Natural killer cell (primary cell): Measurements from ENCODE around the gene HSFX3. TPM values are rescaled to one million over a fixed set of nuclear protein-coding genes. Genes with fewer than 3 reads are reported as not detected.
"Not testable (repeated sequence)": the region's sequence is repeated elsewhere in the genome, so short reads cannot be mapped to it uniquely, and the experiment has no call there.

Experiments used
- ATAC-seq, 3 donors: fragments of 150-1000 bp in 2 of 3; fragments of 200-7000 bp in 1 of 3; cut with Tn5 transposase; 1 replicate in 1 of 3; 2 replicates in 2 of 3; pipeline ENCODE4 v1.10.0; 2021; ENCODE audit warnings: mild to moderate bottlenecking in 2 of 3, moderate library complexity in 2 of 3
- DNase-seq, 2 donors: peaks; one replicate each; pipeline versions ENCODE4 v3.0.0 to v3.0.0-alpha.2; 2013 to 2021; ENCODE audit warnings: mixed read lengths in 1 of 2
- H3K27ac ChIP-seq: one replicate; pipeline ENCODE4 v1.5.1; 2013; ENCODE audit warnings: mild to moderate bottlenecking, low read length
- H3K27me3 ChIP-seq: one replicate; pipeline ENCODE4 v1.6.1; 2013; ENCODE audit warnings: low read length; ENCODE audit not compliant: control insufficient read depth, insufficient read depth
- H3K36me3 ChIP-seq: one replicate; pipeline ENCODE4 v1.6.1; 2013; ENCODE audit warnings: low read length; ENCODE audit not compliant: control insufficient read depth, insufficient read depth
- H3K4me1 ChIP-seq: one replicate; pipeline ENCODE4 v1.6.1; 2013; ENCODE audit warnings: low read length; ENCODE audit not compliant: control insufficient read depth, insufficient read depth
- H3K4me3 ChIP-seq: one replicate; pipeline ENCODE4 v1.5.1; 2013; ENCODE audit warnings: low read length
- H3K9me3 ChIP-seq: one replicate; pipeline ENCODE4 v1.6.1; 2013; ENCODE audit warnings: low read length; ENCODE audit not compliant: control insufficient read depth, insufficient read depth
- H3K27ac Mint-ChIP-seq, 2 donors: one replicate each; pipeline ENCODE4 v1.8.0; 2022; ENCODE audit warnings: mild to moderate bottlenecking in 2 of 2, mixed read lengths in 2 of 2, moderate library complexity in 1 of 2
- H3K27me3 Mint-ChIP-seq, 2 donors: one replicate each; pipeline ENCODE4 v1.8.0; 2022; ENCODE audit warnings: low read depth in 2 of 2, mixed read lengths in 2 of 2
- H3K36me3 Mint-ChIP-seq: one replicate; pipeline ENCODE4 v1.8.0; 2022; ENCODE audit warnings: mixed read lengths
- H3K4me1 Mint-ChIP-seq, 2 donors: one replicate each; pipeline ENCODE4 v1.8.0; 2022; ENCODE audit warnings: mixed read lengths in 2 of 2
- H3K4me3 Mint-ChIP-seq: one replicate; pipeline ENCODE4 v1.8.0; 2022; ENCODE audit warnings: mild to moderate bottlenecking, moderate library complexity, mixed read lengths
- H3K9me3 Mint-ChIP-seq, 2 donors: one replicate each; pipeline ENCODE4 v1.8.0; 2022; ENCODE audit warnings: mixed read lengths in 2 of 2
- WGBS: methylation state at CpG from one replicate; pipeline ENCODE4 v1.1.7; 2013; ENCODE audit warnings: missing lambda C conversion rate; ENCODE audit not compliant: insufficient coverage; 5-methylcytosine and 5-hydroxymethylcytosine counted together
- intact Hi-C: fragments of 100-400 bp; cut with micrococcal nuclease; formaldehyde crosslinking; loops from one replicate; pipeline ENCODE4 v1.14.2; 2022
- total RNA-seq, 4 donors: library from RNA; stranded (reverse); fragments of 120-200 nt in 1 of 4; gene quantifications; one replicate each; pipeline versions ENCODE4 v1.2.3 to v1.2.4, GENCODE V29; 2013 to 2022

HSFX3 gene
- total RNA-seq, 3 donors from 2014 or later (not counting 1 experiment from before 2014, with no cell fraction given) = not detected

GRCh38 chrX:149551245-149551938, 1.7 kb upstream of the HSFX3 start:
- no CpG with 5 or more reads among the region's 4 CpGs for WGBS
- H3K9me3 Mint-ChIP-seq, H3K9me3 ChIP-seq, H3K27me3 ChIP-seq, H3K4me3 ChIP-seq, H3K27ac Mint-ChIP-seq, H3K4me1 Mint-ChIP-seq, H3K27me3 Mint-ChIP-seq, intact Hi-C loops, DNase-seq, H3K36me3 Mint-ChIP-seq, H3K4me1 ChIP-seq, ATAC-seq, H3K4me3 Mint-ChIP-seq, H3K36me3 ChIP-seq, H3K27ac ChIP-seq: not testable (repeated sequence)

GRCh38 chrX:149550454-149550853, 730 bp upstream of the HSFX3 start:
- H3K36me3 ChIP-seq, H3K36me3 Mint-ChIP-seq, H3K27me3 Mint-ChIP-seq, H3K4me3 ChIP-seq, H3K27ac Mint-ChIP-seq, H3K4me1 ChIP-seq, H3K4me1 Mint-ChIP-seq, H3K27me3 ChIP-seq, H3K27ac ChIP-seq, H3K9me3 Mint-ChIP-seq, intact Hi-C loops, DNase-seq, H3K4me3 Mint-ChIP-seq, H3K9me3 ChIP-seq: not testable (repeated sequence)
- ATAC-seq = peak; percentile 57 to 85 (median 59)
- whole genome bisulfite sequencing = 14% methylated on average over 1 of the region's 1 CpG

GRCh38 chrX:149547782-149548181, 1.9 kb downstream of the HSFX3 start:
- H3K4me1 ChIP-seq, H3K9me3 ChIP-seq, H3K36me3 ChIP-seq, intact Hi-C loops, H3K36me3 Mint-ChIP-seq, DNase-seq, ATAC-seq, H3K4me3 Mint-ChIP-seq, H3K27me3 Mint-ChIP-seq, H3K27me3 ChIP-seq, H3K27ac Mint-ChIP-seq, H3K9me3 Mint-ChIP-seq, H3K27ac ChIP-seq, H3K4me1 Mint-ChIP-seq, H3K4me3 ChIP-seq: not testable (repeated sequence)
- no CpG with 5 or more reads among the region's 3 CpGs for WGBS

GRCh38 chrX:149546962-149547361, 2.8 kb downstream of the HSFX3 start:
- WGBS = no CpG with 5 or more reads among the region's 1 CpG
- H3K4me3 Mint-ChIP-seq, H3K4me1 Mint-ChIP-seq, H3K9me3 ChIP-seq, DNase-seq, H3K36me3 Mint-ChIP-seq, H3K27ac ChIP-seq, H3K4me1 ChIP-seq, H3K27me3 ChIP-seq, H3K36me3 ChIP-seq, H3K4me3 ChIP-seq, H3K27me3 Mint-ChIP-seq, intact Hi-C loops, H3K9me3 Mint-ChIP-seq, ATAC-seq, H3K27ac Mint-ChIP-seq: not testable (repeated sequence)

- intact Hi-C loops, H3K27ac ChIP-seq, H3K36me3 ChIP-seq: not testable (repeated sequence)
Measured at GRCh38 chrX:149545545-149546543, 3.9 kb downstream of the HSFX3 start.

More at GRCh38 chrX:149545545-149546543, 3.9 kb downstream of the HSFX3 start:
- ATAC-seq, H3K27me3 Mint-ChIP-seq, H3K27ac Mint-ChIP-seq, H3K4me3 Mint-ChIP-seq, H3K4me3 ChIP-seq, H3K9me3 ChIP-seq, H3K27me3 ChIP-seq, H3K36me3 Mint-ChIP-seq, H3K9me3 Mint-ChIP-seq: not testable (repeated sequence)
- DNase-seq = peak in 1 of 2 donors; percentile 41
- peaks cover 6 to 11% of the 10 kb centered on the region in 2 donors for H3K4me1 Mint-ChIP-seq
- H3K4me1 ChIP-seq = peaks cover 11% of the 10 kb centered on the region
- WGBS = 89% methylated on average over 5 of the region's 29 CpGs
